HUDEP-2 (cell line): ENCODE measurements around the gene KCTD4.
A peak's percentile ranks its signal among the peaks of the same experiment; 100 is the strongest.

Experiments used
- DNase-seq, 76 experiments: peaks; one replicate each; lab custom pipeline; 2025; ENCODE audit not compliant: unreplicated experiment in 76 of 76; lab: John Stamatoyannopoulos, UW

KCTD4 gene

GRCh38 chr13:45180303-45180702 lies 20.5 kb downstream of the KCTD4 start:
- no peak for DNase-seq

DNA sequence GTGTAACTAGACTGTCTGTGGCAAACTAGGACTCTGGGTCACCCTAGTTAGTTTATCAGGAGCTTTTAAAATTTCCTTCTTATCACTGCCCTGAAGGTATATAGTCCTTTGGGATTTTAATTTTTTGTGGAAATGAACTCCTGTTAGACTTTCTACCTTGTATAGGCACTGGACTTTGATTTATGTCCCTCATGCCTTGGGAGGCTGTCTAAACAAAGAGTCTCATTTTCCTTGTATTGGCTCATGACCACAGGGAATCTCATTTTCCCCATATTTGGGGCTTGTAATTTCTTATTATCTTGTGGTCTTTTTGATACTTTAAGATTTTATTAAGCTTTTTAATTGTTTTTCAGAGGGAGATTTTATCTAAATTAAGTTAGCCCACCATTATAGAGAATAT lies 21.4 kb downstream of the KCTD4 start:
- no peak for DNase-seq

- peak in 2 of 76 experiments; percentile 2 to 5 for DNase-seq
These were observed 22.3 kb downstream of the KCTD4 start for GRCh38 chr13:45178349-45179162.

GRCh38 chr13:45174478-45174877 lies 26.4 kb downstream of the KCTD4 start:
- no peak for DNase-seq

- no peak for DNase-seq
These were observed 32.3 kb downstream of the KCTD4 start for GRCh38 chr13:45168555-45168930.

GRCh38 chr13:45167611-45168554 lies 33.0 kb downstream of the KCTD4 start:
- peak in 70 of 76 experiments; percentile 2 to 85 (median 39) for DNase-seq

DNA sequence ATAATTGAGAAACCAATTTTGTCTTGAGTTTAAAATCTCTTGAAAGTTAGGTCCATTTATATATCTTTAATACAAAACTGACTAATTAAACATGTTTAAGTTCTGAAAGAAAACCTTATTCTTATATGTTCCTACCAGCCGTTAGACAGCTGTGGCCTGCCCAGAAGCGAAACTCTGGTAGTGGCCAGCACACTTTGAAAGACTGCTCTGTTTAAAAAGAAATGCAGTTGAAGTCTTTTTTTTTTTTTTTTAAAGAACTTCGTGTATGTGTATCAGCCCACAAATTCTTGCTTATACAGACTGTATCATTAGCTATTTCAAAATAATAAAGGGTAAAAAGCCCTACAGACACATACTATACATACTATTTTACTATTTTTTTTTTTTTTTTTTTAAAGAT lies 34.0 kb downstream of the KCTD4 start:
- DNase-seq: no peak

DNA sequence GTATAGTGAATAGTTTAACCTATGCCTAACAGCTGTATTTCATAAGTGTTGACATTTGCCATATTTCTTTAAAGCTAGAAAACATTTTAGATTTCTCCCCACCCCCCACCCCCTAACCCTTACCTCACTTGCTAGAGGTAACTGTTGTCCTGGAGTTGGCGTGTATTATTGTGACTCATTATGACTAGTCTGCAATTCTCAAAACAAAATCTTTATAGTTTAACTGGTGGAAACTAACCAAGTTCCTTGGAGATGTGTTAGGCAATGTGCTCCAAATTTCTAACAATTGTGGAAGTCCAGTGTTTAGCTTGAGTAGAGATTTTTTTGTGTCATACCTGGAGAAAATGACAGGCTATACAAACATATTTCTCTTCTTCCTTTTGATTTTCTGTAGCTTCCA lies 38.0 kb downstream of the KCTD4 start:
- DNase-seq: no peak

GRCh38 chr13:45162194-45162593 lies 38.7 kb downstream of the KCTD4 start:
- DNase-seq: no peak

DNA sequence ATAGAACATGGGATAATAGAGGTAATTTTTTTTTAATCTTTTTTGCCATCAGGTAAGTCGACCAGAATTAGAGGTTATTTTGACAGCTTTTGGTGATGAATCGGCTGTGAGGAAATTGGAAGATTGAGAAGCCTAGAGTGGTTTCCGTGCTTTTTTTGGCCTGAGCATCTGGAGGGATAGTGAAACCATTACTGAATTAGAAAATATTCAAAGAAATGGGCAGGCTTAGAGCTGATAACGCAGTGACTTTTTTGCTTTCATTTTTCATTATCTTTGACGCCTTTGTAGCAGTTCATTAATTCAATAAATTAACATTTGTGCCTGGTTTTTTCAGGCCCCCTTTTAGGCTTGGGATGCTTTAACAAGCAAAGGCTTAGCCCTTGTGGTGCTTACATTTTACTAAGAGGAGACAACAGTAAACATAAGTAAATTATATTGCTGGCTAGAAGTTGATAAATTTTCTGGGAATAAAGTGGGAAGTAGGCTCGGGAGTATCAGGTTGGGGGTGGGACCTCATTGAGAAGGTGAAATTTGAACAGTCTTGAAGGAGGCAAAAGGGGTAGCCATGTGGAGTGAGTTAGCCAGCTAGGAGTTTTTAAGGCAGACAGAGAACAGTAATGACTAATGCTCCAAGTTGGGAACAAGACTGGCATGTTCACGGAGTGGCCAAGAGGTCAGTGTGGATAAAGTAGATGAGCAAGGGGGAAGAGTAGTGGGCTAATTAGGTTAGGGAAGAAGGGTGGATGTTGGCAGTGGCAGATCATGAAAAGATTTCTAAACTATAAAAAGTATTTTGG lies 44.1 kb downstream of the KCTD4 start:
- DNase-seq: no peak

GRCh38 chr13:45149964-45150363 lies 50.9 kb downstream of the KCTD4 start:
- no peak for DNase-seq

- peak in 37 of 76 experiments; percentile 1 to 54 (median 20) for DNase-seq
These were observed 57.5 kb downstream of the KCTD4 start for GRCh38 chr13:45143346-45143751.
